Right hindlimb (tissue), 1 donor: ENCODE results near the gene TMEM30A.

Experiments used
- DNase-seq: peaks from one replicate; pipeline ENCODE4 v3.0.0-alpha.2; 2018

TMEM30A gene

GRCh38 chr6:75261299-75261698 is 23.3 kb downstream of the TMEM30A start:
- no peak for DNase-seq

- DNase-seq: no peak
These were observed 27.1 kb downstream of the TMEM30A start for GRCh38 chr6:75257343-75258087.

GRCh38 chr6:75250552-75250951 is 34.0 kb downstream of the TMEM30A start:
- DNase-seq: no peak

GRCh38 chr6:75249837-75250236 is 34.8 kb downstream of the TMEM30A start:
- DNase-seq: no peak

GRCh38 chr6:75246386-75246785 is 38.2 kb downstream of the TMEM30A start:
- no peak for DNase-seq

GRCh38 chr6:75244063-75244584 is 40.5 kb downstream of the TMEM30A start:
- peak; percentile 34 for DNase-seq

GRCh38 chr6:75243333-75244062 is 41.1 kb downstream of the TMEM30A start, which contains the start of gene COX7A2:
Gene COX7A2, minus strand, starts transcription at chr6:75243801. Its CDS starts 67 bp downstream, at chr6:75243734.
- peak; percentile 94 for DNase-seq

GRCh38 chr6:75236630-75237029 is 48.0 kb downstream of the TMEM30A start:
- no peak for DNase-seq

- DNase-seq: no peak
These were observed 49.3 kb downstream of the TMEM30A start for GRCh38 chr6:75235271-75235670.

GRCh38 chr6:75234126-75234865 is 50.3 kb downstream of the TMEM30A start:
- peak; percentile 66 for DNase-seq

- DNase-seq: no peak
These were observed 51.4 kb downstream of the TMEM30A start for GRCh38 chr6:75233092-75233615.

- DNase-seq: no peak
These were observed 53.9 kb downstream of the TMEM30A start for GRCh38 chr6:75230484-75231325.

GRCh38 chr6:75224303-75224926 is 60.2 kb downstream of the TMEM30A start:
- DNase-seq: no peak

GRCh38 chr6:75223428-75223827 is 61.2 kb downstream of the TMEM30A start:
- no peak for DNase-seq

GRCh38 chr6:75222261-75222660 is 62.3 kb downstream of the TMEM30A start:
- no peak for DNase-seq

- no peak for DNase-seq
These were observed 63.5 kb downstream of the TMEM30A start for GRCh38 chr6:75221116-75221515.

- DNase-seq: no peak
These were observed 64.2 kb downstream of the TMEM30A start for GRCh38 chr6:75220357-75220756.

GRCh38 chr6:75219263-75219662 is 65.3 kb downstream of the TMEM30A start:
- DNase-seq: no peak

- DNase-seq: no peak
These were observed 67.4 kb downstream of the TMEM30A start for GRCh38 chr6:75217193-75217592.

GRCh38 chr6:75215291-75215690 is 69.3 kb downstream of the TMEM30A start:
- no peak for DNase-seq

GRCh38 chr6:75213732-75214131 is 70.9 kb downstream of the TMEM30A start:
- DNase-seq: no peak

- DNase-seq: no peak
These were observed 71.5 kb downstream of the TMEM30A start for GRCh38 chr6:75213112-75213511.
